GM18505 (cell line): ENCODE data around the gene IKZF1.

ENCODE experiments used
- ATAC-seq: cut with Tn5 transposase; IDR thresholded peaks from one replicate; pipeline ENCODE4 v1.9.1; 2021; ENCODE audit not compliant: unreplicated experiment
- POLR2A ChIP-seq: IDR thresholded peaks from 4 replicates; pipeline ENCODE4 v1.6.1; 2011; ENCODE audit warnings: borderline replicate concordance; ENCODE audit not compliant: insufficient read depth, insufficient read length; ENCODE audit errors: extremely low read depth

The IKZF1 gene

GRCh38 chr7:50393547-50394252 is 89.2 kb downstream of the IKZF1 start:
- peak; percentile 52 for ATAC-seq
- TF ChIP-seq POLR2A = no peak

- no peak for ATAC-seq
- no peak for TF ChIP-seq POLR2A
Observed at GRCh38 chr7:50394315-50394714, 89.8 kb downstream of the IKZF1 start.

- ATAC-seq = peak; percentile 3
- TF ChIP-seq POLR2A = no peak
Observed at GRCh38 chr7:50396856-50397255, 92.3 kb downstream of the IKZF1 start.

GRCh38 chr7:50397320-50397970 is 92.9 kb downstream of the IKZF1 start:
- ATAC-seq = peak; percentile 42

GRCh38 chr7:50397971-50398324 is 93.4 kb downstream of the IKZF1 start:
- ATAC-seq = no peak

More at GRCh38 chr7:50397320-50397970, 92.9 kb downstream of the IKZF1 start:
- no peak for TF ChIP-seq POLR2A

GRCh38 chr7:50399206-50399605 is 94.7 kb downstream of the IKZF1 start:
- ATAC-seq = no peak
- TF ChIP-seq POLR2A = no peak

More at GRCh38 chr7:50397971-50398324, 93.4 kb downstream of the IKZF1 start:
- TF ChIP-seq POLR2A = no peak

- TF ChIP-seq POLR2A = no peak
- no peak for ATAC-seq
Observed at GRCh38 chr7:50399635-50400034, 95.1 kb downstream of the IKZF1 start.

- no peak for ATAC-seq
- no peak for TF ChIP-seq POLR2A
Observed at GRCh38 chr7:50400114-50400513, 95.6 kb downstream of the IKZF1 start.

GRCh38 chr7:50404392-50404791 is 99.9 kb downstream of the IKZF1 start:
- no peak for TF ChIP-seq POLR2A
- ATAC-seq = no peak

- no peak for TF ChIP-seq POLR2A
- ATAC-seq = no peak
Observed at GRCh38 chr7:50405221-50405620, 100.7 kb downstream of the IKZF1 start.

- no peak for ATAC-seq
- no peak for TF ChIP-seq POLR2A
Observed at GRCh38 chr7:50406935-50407334, 102.4 kb downstream of the IKZF1 start.

GRCh38 chr7:50409856-50410745 is 105.6 kb downstream of the IKZF1 start:
- TF ChIP-seq POLR2A = no peak
- ATAC-seq = peak; percentile 57

GRCh38 chr7:50411332-50411731 is 106.8 kb downstream of the IKZF1 start:
- no peak for TF ChIP-seq POLR2A
- ATAC-seq = no peak

GRCh38 chr7:50412973-50413372 is 108.5 kb downstream of the IKZF1 start:
- TF ChIP-seq POLR2A = no peak
- no peak for ATAC-seq

GRCh38 chr7:50413561-50413960 is 109.0 kb downstream of the IKZF1 start:
- no peak for TF ChIP-seq POLR2A
- no peak for ATAC-seq
